ENCODE results near the gene FCN2. TPM values are rescaled to one million over a fixed set of nuclear protein-coding genes. Genes with fewer than 3 reads are reported as not detected.

FCN2 gene
- total RNA-seq, 1 experiment from 2014 or later, result not detected

DNA sequence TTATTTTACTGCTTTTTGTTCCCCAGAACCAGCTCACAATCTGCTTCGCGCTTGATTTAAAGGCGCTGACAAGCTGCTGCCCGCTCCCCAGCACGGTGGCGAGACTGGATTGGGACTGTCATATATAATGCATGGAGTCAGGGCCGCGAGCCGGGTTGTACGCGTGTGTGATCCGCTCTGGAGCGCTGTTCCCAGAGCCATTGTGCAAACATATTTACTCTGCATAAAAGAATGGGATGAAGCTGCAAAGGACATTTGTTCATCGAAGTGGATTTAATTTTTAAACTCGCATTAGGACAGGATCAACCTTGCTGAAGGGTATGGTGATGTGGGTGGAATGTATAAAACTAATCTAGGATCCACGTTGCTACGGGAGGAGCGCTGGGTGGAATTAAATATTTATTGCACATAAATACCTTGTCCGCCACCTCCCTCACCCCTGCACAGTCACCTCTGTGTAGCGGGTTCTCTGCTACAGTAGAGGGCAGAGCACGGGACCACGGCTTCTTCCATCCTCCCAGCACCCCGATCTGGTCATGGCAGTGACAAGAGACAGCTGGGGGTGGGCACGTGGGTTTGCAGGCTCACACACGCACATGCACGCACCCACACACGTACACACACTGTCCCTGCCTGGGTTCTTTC lies 55.2 kb downstream of the FCN2 start:
- no peak overlapping the region for H3K4me3 ChIP-seq
- H3K27me3 ChIP-seq (replicated peaks), result peaks cover 20% of the 10 kb centered on the region
- no peaks in the 10 kb centered on the region for H3K36me3 ChIP-seq
- no peak for DNase-seq (ENCODE audit: low read depth in 1 of 2, low spot score in 2 of 2)
- no peaks in the 10 kb centered on the region for H3K9me3 ChIP-seq (replicated peaks)
- no peak overlapping the region for H3K27ac ChIP-seq
- no peaks in the 10 kb centered on the region for H3K4me1 ChIP-seq (replicated peaks)

DNA sequence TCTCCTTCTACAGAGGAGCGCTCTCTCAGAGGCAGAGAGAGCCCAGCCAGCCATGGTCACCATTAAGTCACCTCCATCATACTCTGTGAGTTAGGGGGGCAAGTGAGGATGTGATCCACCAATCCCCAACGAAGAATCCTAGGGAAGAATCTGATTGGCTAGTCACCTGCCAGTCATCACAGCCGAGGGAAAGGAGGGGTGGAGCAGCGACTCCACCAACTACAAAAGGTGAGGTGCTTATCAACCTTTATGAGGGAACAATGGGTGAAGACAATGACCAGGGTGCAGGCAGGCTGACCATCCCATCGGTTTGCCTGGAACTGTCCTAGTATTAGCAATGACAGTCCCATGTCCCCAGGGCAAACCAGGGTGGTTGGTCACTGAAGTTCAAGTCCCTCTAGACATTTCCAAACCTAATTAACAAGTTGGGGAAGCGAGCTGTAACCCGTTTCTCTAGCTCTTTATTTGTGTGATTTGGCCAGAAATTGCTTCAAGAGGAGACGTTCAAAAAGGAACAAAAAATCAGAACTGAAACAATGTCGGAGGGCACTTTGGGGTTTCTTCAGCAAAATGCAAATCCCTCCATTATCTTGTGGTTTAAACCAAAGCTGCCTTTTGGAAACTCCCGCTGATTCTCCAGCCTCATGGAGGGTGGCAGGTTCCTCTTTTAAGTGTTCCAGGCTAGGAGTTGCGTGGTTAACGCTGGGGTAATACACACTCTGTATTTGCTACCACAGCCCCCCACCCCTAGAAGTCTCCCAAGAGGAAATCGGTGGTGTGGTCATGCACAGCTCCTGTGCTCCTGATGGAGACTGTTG lies 55.9 kb downstream of the FCN2 start:
- H3K27me3 ChIP-seq (replicated peaks), result peaks cover 26% of the 10 kb centered on the region
- no peak overlapping the region for H3K27ac ChIP-seq
- no peaks in the 10 kb centered on the region for H3K9me3 ChIP-seq (replicated peaks)
- no peak for DNase-seq (ENCODE audit: low read depth in 1 of 2, low spot score in 2 of 2)
- H3K4me3 ChIP-seq, result no peak overlapping the region
- H3K36me3 ChIP-seq, result no peaks in the 10 kb centered on the region
- H3K4me1 ChIP-seq (replicated peaks), result no peaks in the 10 kb centered on the region

Other genes with a start within 250 kb of the FCN2 start
- 148 and 165 TPM in 2 replicates for gene COL5A1, start 239.0 kb upstream of the FCN2 start, total RNA-seq (2014; rRNA removed; shearing (Covaris generic))
- not detected in 2 replicates for gene FCN1, start 37.1 kb downstream of the FCN2 start, total RNA-seq (2014; rRNA removed; shearing (Covaris generic))
- 23.4 and 35.0 TPM in 2 replicates for gene OLFM1, start 206.9 kb downstream of the FCN2 start, total RNA-seq (2014; rRNA removed; shearing (Covaris generic))